Measurements from ENCODE around the gene ZNF526. TPM values are rescaled to one million over a fixed set of nuclear protein-coding genes. Genes with fewer than 3 reads are reported as not detected.

ZNF526 gene
- 4.9 and 5.1 TPM in 2 replicates for total RNA-seq
- polyA plus RNA-seq = 8.6 and 9.7 TPM in 2 replicates

- peak within 1 kb of the TSS; percentile 90 for H3K4me2 ChIP-seq
- peak within 1 kb of the TSS; percentile 27 for H2AFZ ChIP-seq
- 2% methylated on average over 53 of the region's 53 CpGs for WGBS (ENCODE audit: low lambda C conversion rate, missing lambda C conversion rate)
Measured at GRCh38 chr19:42219812-42220750, at the start of gene ZNF526. Gene ZNF526, plus strand, starts transcription at chr19:42220312. Its CDS starts 4,092 bp downstream, at chr19:42224404.

GRCh38 chr19:42170715-42171114 lies 49.4 kb upstream of the ZNF526 start:
- no peaks in the 10 kb centered on the region for H3K9me2 ChIP-seq (replicated peaks; ENCODE audit: insufficient read depth)
- WGBS (ENCODE audit: low lambda C conversion rate, missing lambda C conversion rate) = 89% methylated on average over 16 of the region's 16 CpGs

More at GRCh38 chr19:42219812-42220750, at the start of gene ZNF526:
- TF ChIP-seq CTCF (IDR thresholded peaks at IDR 0.05; ENCODE audit: poor library complexity) (peak; percentile 3), EZH2phosphoT487 (IDR thresholded peaks at IDR 0.05; ENCODE audit: low read depth, severe bottlenecking, unreplicated experiment) (no peak)
- H3K27ac ChIP-seq = peak within 1 kb of the TSS; percentile 93
- H4K20me1 ChIP-seq (ENCODE audit: insufficient read depth, poor library complexity, severe bottlenecking) = peaks cover 21% of the 10 kb centered on the region
- no peaks in the 10 kb centered on the region for H3K27me3 ChIP-seq
- DNase-seq (ENCODE audit: low spot score) = peak; percentile 99
- peaks cover 24% of the 10 kb centered on the region for H3K4me1 ChIP-seq (ENCODE audit: insufficient read depth)
- peak within 1 kb of the TSS; percentile 43 for H3K4me3 ChIP-seq
- H3K9me3 ChIP-seq (ENCODE audit: low read depth) = no peaks in the 10 kb centered on the region
- H3K9me2 ChIP-seq (replicated peaks; ENCODE audit: insufficient read depth) = no peaks in the 10 kb centered on the region
- H3K36me3 ChIP-seq (replicated peaks; ENCODE audit: insufficient read depth, low read depth) = no peaks in the 10 kb centered on the region
- H3K79me2 ChIP-seq = peaks cover 69% of the 10 kb centered on the region

GRCh38 chr19:42172261-42172660 lies 47.9 kb upstream of the ZNF526 start:
- Histone ChIP-seq H3K27ac (peak overlapping the region; percentile 49), H3K4me1 (ENCODE audit: insufficient read depth) (peaks cover 3% of the 10 kb centered on the region), H3K36me3 (replicated peaks; ENCODE audit: insufficient read depth, low read depth) (no peaks in the 10 kb centered on the region), H4K20me1 (ENCODE audit: insufficient read depth, poor library complexity, severe bottlenecking) (no peaks in the 10 kb centered on the region), H3K4me3 (no peak overlapping the region), H3K9me3 (ENCODE audit: low read depth) (no peaks in the 10 kb centered on the region), H2AFZ (no peak overlapping the region), H3K27me3 (peaks cover 31% of the 10 kb centered on the region), H3K79me2 (no peaks in the 10 kb centered on the region), H3K4me2 (no peak overlapping the region), H3K9me2 (replicated peaks; ENCODE audit: insufficient read depth) (no peaks in the 10 kb centered on the region)
- TF ChIP-seq CTCF (IDR thresholded peaks at IDR 0.05; ENCODE audit: poor library complexity) (no peak), EZH2phosphoT487 (IDR thresholded peaks at IDR 0.05; ENCODE audit: low read depth, severe bottlenecking, unreplicated experiment) (no peak), EZH2 (IDR thresholded peaks at IDR 0.05; ENCODE audit: borderline replicate concordance) (no peak)
- WGBS (ENCODE audit: low lambda C conversion rate, missing lambda C conversion rate) = 71% methylated on average over 7 of the region's 7 CpGs
- peak; percentile 64 for DNase-seq (ENCODE audit: low spot score)

More at GRCh38 chr19:42170715-42171114, 49.4 kb upstream of the ZNF526 start:
- H3K4me2 ChIP-seq = no peak overlapping the region
- no peaks in the 10 kb centered on the region for H3K36me3 ChIP-seq (replicated peaks; ENCODE audit: insufficient read depth, low read depth)
- no peak for DNase-seq (ENCODE audit: low spot score)
- no peak overlapping the region for H3K27ac ChIP-seq
- H2AFZ ChIP-seq = no peak overlapping the region
- TF ChIP-seq EZH2 (IDR thresholded peaks at IDR 0.05; ENCODE audit: borderline replicate concordance) = no peak
- no peak for TF ChIP-seq CTCF (IDR thresholded peaks at IDR 0.05; ENCODE audit: poor library complexity)
- TF ChIP-seq EZH2phosphoT487 (IDR thresholded peaks at IDR 0.05; ENCODE audit: low read depth, severe bottlenecking, unreplicated experiment) = no peak
- H3K4me1 ChIP-seq (ENCODE audit: insufficient read depth) = no peaks in the 10 kb centered on the region
- no peaks in the 10 kb centered on the region for H4K20me1 ChIP-seq (ENCODE audit: insufficient read depth, poor library complexity, severe bottlenecking)
- no peaks in the 10 kb centered on the region for H3K79me2 ChIP-seq
- H3K27me3 ChIP-seq = peaks cover 26% of the 10 kb centered on the region
- no peaks in the 10 kb centered on the region for H3K9me3 ChIP-seq (ENCODE audit: low read depth)
- H3K4me3 ChIP-seq = no peak overlapping the region

All from hepatocyte (in vitro differentiated cells).